ENCODE measurements around the gene HNRNPUL1. TPM values are rescaled to one million over a fixed set of nuclear protein-coding genes. Genes with fewer than 3 reads are reported as not detected.

The HNRNPUL1 gene
- 152 and 164 TPM in 2 replicates for total RNA-seq (2013; cell fraction: nucleolus; rRNA removed)
- total RNA-seq (2014; rRNA removed), result 96.3 and 101 TPM in 2 replicates
- 88.8 and 100 TPM in 2 replicates for total RNA-seq (2014; rRNA removed; fragmentation: Illumina TruSeq; extraction: Trizol)
- total RNA-seq (2021), result 276 TPM in 2 replicates
- 52.2 TPM for polyA plus RNA-seq (2011; ENCODE audit: low read depth)
- polyA plus RNA-seq (2011; rRNA removed), result 37.7 and 61.7 TPM in 2 replicates
- polyA plus RNA-seq (2011; cell fraction: cytosol; rRNA removed), result 46.3 and 65.1 TPM in 2 replicates
- 49.1 and 66.4 TPM in 2 replicates for polyA plus RNA-seq (2011; cell fraction: nucleus; rRNA removed)
- polyA plus RNA-seq (2012), result 120 and 147 TPM in 2 replicates
- 149 and 175 TPM in 2 replicates for polyA plus RNA-seq (2014; fragmentation: Illumina TruSeq; extraction: Trizol)
- polyA plus RNA-seq (2014; fragmentation: Nextera tagmentation; extraction: Ambion mirVana), result 10 to 100 TPM; 11.1 to 26.3 TPM
- polyA plus RNA-seq (2014; rRNA removed), result 132 and 168 TPM in 2 replicates
- 100 to 1,000 TPM; 178 to 185 TPM for polyA plus RNA-seq (2016; fragmentation: Nextera tagmentation; extraction: Ambion mirVana)
- 58.4 and 63.7 TPM in 2 replicates for polyA minus RNA-seq (2011; rRNA and poly(A)+ RNA removed)
- polyA minus RNA-seq (2011; cell fraction: cytosol; rRNA and poly(A)+ RNA removed), result 38.7 and 41.0 TPM in 2 replicates
- 36.3 and 72.3 TPM in 2 replicates for polyA minus RNA-seq (2011; cell fraction: nucleus; rRNA and poly(A)+ RNA removed)
- percentile 92 among the genes with signal in this experiment for Bru-seq, nascent RNA
- percentile 97 among the genes with signal in this experiment for BruChase-seq, experiment 1, labeled RNA remaining after a 6-hour chase
- BruChase-seq, experiment 2, labeled RNA remaining after a 2-hour chase, result percentile 94 among the genes with signal in this experiment
- long read RNA-seq, experiment 1, partial matches to known transcripts, result 15 of 26 reads
- long read RNA-seq, experiment 1, other reads (novel, unspliced or antisense), result 7 of 26 reads
- long read RNA-seq, experiment 2, partial matches to known transcripts, result 2 of 16 reads
- long read RNA-seq, experiment 2, other reads (novel, unspliced or antisense), result 14 of 16 reads

- ATAC-seq (peak; percentile 75), FAIRE-seq (peak; percentile 100), DNase-seq (ENCODE audit: low read depth, low spot score) (peak; percentile 100)
- 1% methylated on average over 48 of the region's 55 CpGs for WGBS (ENCODE audit: insufficient coverage, insufficient replicate concordance, low lambda C conversion rate, missing lambda C conversion rate)
- Histone ChIP-seq H3K79me2 (ENCODE audit: control insufficient read depth, insufficient read depth, low read length) (peaks cover 50% of the 10 kb centered on the region), H3K4me1 (ENCODE audit: control insufficient read depth, insufficient read depth, low read length) (no peaks in the 10 kb centered on the region), H3K9ac (ENCODE audit: control insufficient read depth, insufficient read depth, low read length) (peak within 1 kb of the TSS; percentile 100), H3K4me3 (peak within 1 kb of the TSS; percentile 95), H3K27me3 (replicated peaks in 1 of 2; ENCODE audit: control insufficient read depth in 2 of 2, insufficient read depth in 2 of 2, low read length in 1 of 2) (no peaks in the 10 kb centered on the region), H3K9me3 (replicated peaks; ENCODE audit: control insufficient read depth, insufficient read depth, low read length) (no peaks in the 10 kb centered on the region), H3K36me3 (ENCODE audit: control insufficient read depth in 2 of 2, insufficient read depth in 2 of 2, low read length in 1 of 2) (peaks cover 5% of the 10 kb centered on the region in 2 experiments; a peak in 3 of 4 replicates), H3K4me2 (ENCODE audit: control insufficient read depth, insufficient read depth) (peak within 1 kb of the TSS; percentile 80), H2AFZ (ENCODE audit: control insufficient read depth, low read depth, low read length) (peak within 1 kb of the TSS; percentile 77), H4K20me1 (ENCODE audit: control insufficient read depth, insufficient read depth) (no peaks in the 10 kb centered on the region), H3K27ac (ENCODE audit: control insufficient read depth, insufficient read depth) (peak within 1 kb of the TSS; percentile 100)
- ChIA-PET RAD21 (ENCODE audit: unreplicated experiment) (interaction anchor here (0.8 to 5.3 kb wide), 14 partner anchors 34 to 601 kb away, joined by 3 to 42 read pairs (median 4); partner anchors contain the start of genes ACTMAP, B9D2, CCDC97 and NUMBL), CTCF (interaction anchor here (0.6 to 7.1 kb wide), 12 partner anchors 31 to 175 kb away, joined by 3 to 90 read pairs (median 6); partner anchors contain the start of genes CCDC97 and TGFB1), POLR2A (interaction anchor here (0.6 to 2.8 kb wide), 12 partner anchors 35 to 1020 kb away, joined by 3 to 14 read pairs (median 6); partner anchors contain the start of genes B9D2, DMAC2 and RAB4B), SMC1A (ENCODE audit: uncharacterized antibody, unreplicated experiment) (interaction anchor here (0.5 to 5.5 kb wide), 14 partner anchors 22 to 487 kb away, joined by 3 to 34 read pairs (median 6); partner anchors contain the start of genes B9D2 and DMAC2)
- intact Hi-C loops (cut with micrococcal nuclease; ENCODE audit: unreplicated experiment), result loop anchor here (1.0 to 5.0 kb wide), 7 partner anchors 44 to 601 kb away; partner anchors contain the start of genes BCKDHA, EGLN2, EXOSC5 and TGFB1
- BruUV-seq (replicated peaks), result no TSS peak
- in situ Hi-C loops (cut with MboI), result loop anchor here (5.0 kb wide), 1 partner anchor 62 kb away; no protein-coding TSS in a partner anchor
- 0 out of 2 replicates have a peak, but pooled peaks have one; percentile 45 for TF ChIP-seq PAX5 (IDR thresholded peaks at IDR 0.05; ENCODE audit: borderline replicate concordance, low read depth, low read length)
- TF ChIP-seq BCL11A (IDR thresholded peaks at IDR 0.05; ENCODE audit: low read depth, low read length), result no peak
- TF ChIP-seq, protein P1, sequence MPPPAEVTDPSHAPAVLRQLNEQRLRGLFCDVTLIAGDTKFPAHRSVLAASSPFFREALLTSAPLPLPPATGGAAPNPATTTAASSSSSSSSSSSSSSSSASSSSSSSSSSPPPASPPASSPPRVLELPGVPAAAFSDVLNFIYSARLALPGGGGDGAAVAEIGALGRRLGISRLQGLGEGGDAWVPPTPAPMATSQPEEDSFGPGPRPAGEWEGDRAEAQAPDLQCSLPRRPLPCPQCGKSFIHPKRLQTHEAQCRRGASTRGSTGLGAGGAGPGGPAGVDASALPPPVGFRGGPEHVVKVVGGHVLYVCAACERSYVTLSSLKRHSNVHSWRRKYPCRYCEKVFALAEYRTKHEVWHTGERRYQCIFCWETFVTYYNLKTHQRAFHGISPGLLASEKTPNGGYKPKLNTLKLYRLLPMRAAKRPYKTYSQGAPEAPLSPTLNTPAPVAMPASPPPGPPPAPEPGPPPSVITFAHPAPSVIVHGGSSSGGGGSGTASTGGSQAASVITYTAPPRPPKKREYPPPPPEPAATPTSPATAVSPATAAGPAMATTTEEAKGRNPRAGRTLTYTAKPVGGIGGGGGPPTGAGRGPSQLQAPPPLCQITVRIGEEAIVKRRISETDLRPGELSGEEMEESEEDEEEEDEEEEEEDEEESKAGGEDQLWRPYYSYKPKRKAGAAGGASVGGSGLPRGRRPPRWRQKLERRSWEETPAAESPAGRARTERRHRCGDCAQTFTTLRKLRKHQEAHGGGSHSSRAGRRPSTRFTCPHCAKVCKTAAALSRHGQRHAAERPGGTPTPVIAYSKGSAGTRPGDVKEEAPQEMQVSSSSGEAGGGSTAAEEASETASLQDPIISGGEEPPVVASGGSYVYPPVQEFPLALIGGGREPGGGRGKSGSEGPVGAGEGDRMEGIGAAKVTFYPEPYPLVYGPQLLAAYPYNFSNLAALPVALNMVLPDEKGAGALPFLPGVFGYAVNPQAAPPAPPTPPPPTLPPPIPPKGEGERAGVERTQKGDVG (CRISPR knock-in tag; IDR thresholded peaks at IDR 0.05), result no peak
- TF ChIP-seq, protein P2, sequence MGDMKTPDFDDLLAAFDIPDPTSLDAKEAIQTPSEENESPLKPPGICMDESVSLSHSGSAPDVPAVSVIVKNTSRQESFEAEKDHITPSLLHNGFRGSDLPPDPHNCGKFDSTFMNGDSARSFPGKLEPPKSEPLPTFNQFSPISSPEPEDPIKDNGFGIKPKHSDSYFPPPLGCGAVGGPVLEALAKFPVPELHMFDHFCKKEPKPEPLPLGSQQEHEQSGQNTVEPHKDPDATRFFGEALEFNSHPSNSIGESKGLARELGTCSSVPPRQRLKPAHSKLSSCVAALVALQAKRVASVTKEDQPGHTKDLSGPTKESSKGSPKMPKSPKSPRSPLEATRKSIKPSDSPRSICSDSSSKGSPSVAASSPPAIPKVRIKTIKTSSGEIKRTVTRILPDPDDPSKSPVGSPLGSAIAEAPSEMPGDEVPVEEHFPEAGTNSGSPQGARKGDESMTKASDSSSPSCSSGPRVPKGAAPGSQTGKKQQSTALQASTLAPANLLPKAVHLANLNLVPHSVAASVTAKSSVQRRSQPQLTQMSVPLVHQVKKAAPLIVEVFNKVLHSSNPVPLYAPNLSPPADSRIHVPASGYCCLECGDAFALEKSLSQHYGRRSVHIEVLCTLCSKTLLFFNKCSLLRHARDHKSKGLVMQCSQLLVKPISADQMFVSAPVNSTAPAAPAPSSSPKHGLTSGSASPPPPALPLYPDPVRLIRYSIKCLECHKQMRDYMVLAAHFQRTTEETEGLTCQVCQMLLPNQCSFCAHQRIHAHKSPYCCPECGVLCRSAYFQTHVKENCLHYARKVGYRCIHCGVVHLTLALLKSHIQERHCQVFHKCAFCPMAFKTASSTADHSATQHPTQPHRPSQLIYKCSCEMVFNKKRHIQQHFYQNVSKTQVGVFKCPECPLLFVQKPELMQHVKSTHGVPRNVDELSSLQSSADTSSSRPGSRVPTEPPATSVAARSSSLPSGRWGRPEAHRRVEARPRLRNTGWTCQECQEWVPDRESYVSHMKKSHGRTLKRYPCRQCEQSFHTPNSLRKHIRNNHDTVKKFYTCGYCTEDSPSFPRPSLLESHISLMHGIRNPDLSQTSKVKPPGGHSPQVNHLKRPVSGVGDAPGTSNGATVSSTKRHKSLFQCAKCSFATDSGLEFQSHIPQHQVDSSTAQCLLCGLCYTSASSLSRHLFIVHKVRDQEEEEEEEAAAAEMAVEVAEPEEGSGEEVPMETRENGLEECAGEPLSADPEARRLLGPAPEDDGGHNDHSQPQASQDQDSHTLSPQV (IDR thresholded peaks at IDR 0.05), result peak; percentile 83; the same call in 1 of the 2 replicates
- peak; percentile 85 for TF ChIP-seq GABPA (IDR thresholded peaks at IDR 0.05; ENCODE audit: low read depth)
- TF ChIP-seq, protein P3, sequence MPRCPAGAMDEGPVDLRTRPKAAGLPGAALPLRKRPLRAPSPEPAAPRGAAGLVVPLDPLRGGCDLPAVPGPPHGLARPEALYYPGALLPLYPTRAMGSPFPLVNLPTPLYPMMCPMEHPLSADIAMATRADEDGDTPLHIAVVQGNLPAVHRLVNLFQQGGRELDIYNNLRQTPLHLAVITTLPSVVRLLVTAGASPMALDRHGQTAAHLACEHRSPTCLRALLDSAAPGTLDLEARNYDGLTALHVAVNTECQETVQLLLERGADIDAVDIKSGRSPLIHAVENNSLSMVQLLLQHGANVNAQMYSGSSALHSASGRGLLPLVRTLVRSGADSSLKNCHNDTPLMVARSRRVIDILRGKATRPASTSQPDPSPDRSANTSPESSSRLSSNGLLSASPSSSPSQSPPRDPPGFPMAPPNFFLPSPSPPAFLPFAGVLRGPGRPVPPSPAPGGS (IDR thresholded peaks at IDR 0.05; ENCODE audit: borderline replicate concordance, insufficient read depth, low read depth, low read length, poor library complexity, severe bottlenecking), result no peak
- peak; percentile 91 for TF ChIP-seq NBN (IDR thresholded peaks at IDR 0.05)
- no peak for TF ChIP-seq FOXM1 (IDR thresholded peaks at IDR 0.05; ENCODE audit: low read depth, low read length)
These were observed at the start of gene HNRNPUL1 for GRCh38 chr19:41263850-41264580. HNRNPUL1 (plus strand) TSS chr19:41264372; CDS start chr19:41264504, 132 bp downstream.
